Osteoblast (primary cell): ENCODE measurements around the gene KHNYN. TPM values are rescaled to one million over a fixed set of nuclear protein-coding genes. Genes with fewer than 3 reads are reported as not detected.
"Not testable (repeated sequence)": the region's sequence is repeated elsewhere in the genome, so short reads cannot be mapped to it uniquely, and the experiment has no call there.

Experiments
- DNase-seq: peaks from one replicate; pipeline ENCODE4 v3.0.0; 2011; ENCODE audit warnings: low spot score, mixed read lengths; ENCODE audit not compliant: insufficient read length; ENCODE audit errors: missing footprints
- H2AFZ ChIP-seq: 2 replicates; pipeline ENCODE4 v1.6.0; 2011; ENCODE audit warnings: mild to moderate bottlenecking, low read length
- H3K27ac ChIP-seq: 2 replicates; pipeline ENCODE4 v1.5.1; 2011; ENCODE audit warnings: mild to moderate bottlenecking, low read depth, low read length, moderate library complexity
- H3K27me3 ChIP-seq: 2 replicates; pipeline ENCODE4 v1.6.0; 2012; ENCODE audit warnings: mild to moderate bottlenecking, control low read depth, inconsistent platforms, low read length, moderate library complexity; ENCODE audit not compliant: insufficient read depth
- H3K36me3 ChIP-seq: 2 replicates; pipeline ENCODE4 v1.5.1; 2011; ENCODE audit warnings: mild to moderate bottlenecking, low read length, control low read depth, moderate library complexity; ENCODE audit not compliant: insufficient read depth
- H3K4me1 ChIP-seq: 2 replicates; pipeline ENCODE4 v1.5.1; 2011; ENCODE audit warnings: mild to moderate bottlenecking, low read length, control low read depth, moderate library complexity; ENCODE audit not compliant: insufficient read depth
- H3K4me2 ChIP-seq: 2 replicates; pipeline ENCODE4 v1.6.0; 2011; ENCODE audit warnings: mild to moderate bottlenecking, low read length; ENCODE audit not compliant: insufficient read depth
- H3K4me3 ChIP-seq: fragments of 200-600 bp; sonication (generic); 3 replicates; pipeline ENCODE4 v1.5.1; 2012; ENCODE audit warnings: mild to moderate bottlenecking, low read length, inconsistent platforms; ENCODE audit not compliant: insufficient read depth
- H3K79me2 ChIP-seq: 2 replicates; pipeline ENCODE4 v1.6.0; 2012; ENCODE audit warnings: mild to moderate bottlenecking, low read length, control low read depth, inconsistent platforms; ENCODE audit not compliant: insufficient read depth
- H3K9me3 ChIP-seq: 2 replicates; pipeline ENCODE4 v1.5.1; 2011; ENCODE audit warnings: low read depth, low read length, control low read depth
- H4K20me1 ChIP-seq: 2 replicates; pipeline ENCODE4 v1.6.0; 2012; ENCODE audit warnings: mild to moderate bottlenecking, low read length, control low read depth; ENCODE audit not compliant: insufficient read depth
- CTCF ChIP-seq: IDR thresholded peaks from 2 replicates; pipeline ENCODE4 v1.5.1; 2011; ENCODE audit warnings: mild to moderate bottlenecking, low read depth, low read length, moderate library complexity; ENCODE audit errors: extremely low read depth
- total RNA-seq: library from RNA; depleted of rRNA; stranded (reverse); fragments of >200 nt; gene quantifications from 2 replicates; pipeline ENCODE4 v1.2.3, GENCODE V29; 2012

The KHNYN gene
- total RNA-seq, 1 donor = 58.6 TPM

GRCh38 chr14:24465368-24465767 lies 35.6 kb downstream of the KHNYN start:
- Histone ChIP-seq H3K79me2 (no peaks in the 10 kb centered on the region), H3K4me3 (no peak overlapping the region), H3K36me3 (no peaks in the 10 kb centered on the region), H2AFZ (no peak overlapping the region), H3K27me3 (no peaks in the 10 kb centered on the region), H3K4me1 (no peaks in the 10 kb centered on the region), H3K9me3 (no peaks in the 10 kb centered on the region), H3K4me2 (no peak overlapping the region), H4K20me1 (no peaks in the 10 kb centered on the region), H3K27ac (no peak overlapping the region)
- no peak for TF ChIP-seq CTCF
- no peak for DNase-seq

GRCh38 chr14:24465805-24466204 lies 36.1 kb downstream of the KHNYN start:
- Histone ChIP-seq H3K79me2 (no peaks in the 10 kb centered on the region), H3K4me2 (no peak overlapping the region), H4K20me1 (no peaks in the 10 kb centered on the region), H2AFZ (no peak overlapping the region), H3K27ac (no peak overlapping the region), H3K4me3 (no peak overlapping the region), H3K4me1 (no peaks in the 10 kb centered on the region), H3K9me3 (no peaks in the 10 kb centered on the region), H3K27me3 (no peaks in the 10 kb centered on the region), H3K36me3 (no peaks in the 10 kb centered on the region)
- DNase-seq = no peak
- no peak for TF ChIP-seq CTCF

- not testable (repeated sequence) for H3K27me3 ChIP-seq, H2AFZ ChIP-seq, H3K36me3 ChIP-seq, H3K79me2 ChIP-seq, H3K4me1 ChIP-seq, H3K9me3 ChIP-seq, H3K27ac ChIP-seq, DNase-seq, H3K4me2 ChIP-seq, H3K4me3 ChIP-seq, H4K20me1 ChIP-seq
These were observed 40.7 kb downstream of the KHNYN start for GRCh38 chr14:24470450-24470849.

- DNase-seq = no peak
- Histone ChIP-seq H2AFZ (no peak overlapping the region), H3K27me3 (no peaks in the 10 kb centered on the region), H3K4me2 (no peak overlapping the region), H4K20me1 (no peaks in the 10 kb centered on the region), H3K79me2 (no peaks in the 10 kb centered on the region), H3K4me1 (no peaks in the 10 kb centered on the region), H3K4me3 (no peak overlapping the region), H3K9me3 (no peaks in the 10 kb centered on the region), H3K27ac (no peak overlapping the region), H3K36me3 (no peaks in the 10 kb centered on the region)
- TF ChIP-seq CTCF = no peak
These were observed 43.5 kb downstream of the KHNYN start for GRCh38 chr14:24473211-24473610.

- Histone ChIP-seq H3K4me3 (no peak overlapping the region), H3K79me2 (no peaks in the 10 kb centered on the region), H2AFZ (no peak overlapping the region), H4K20me1 (no peaks in the 10 kb centered on the region), H3K36me3 (no peaks in the 10 kb centered on the region), H3K9me3 (no peaks in the 10 kb centered on the region), H3K27me3 (no peaks in the 10 kb centered on the region), H3K4me2 (no peak overlapping the region), H3K27ac (no peak overlapping the region), H3K4me1 (no peaks in the 10 kb centered on the region)
- no peak for TF ChIP-seq CTCF
- DNase-seq = no peak
These were observed 45.5 kb downstream of the KHNYN start for GRCh38 chr14:24475261-24475660.

- H3K27me3 ChIP-seq, H3K36me3 ChIP-seq, H2AFZ ChIP-seq, H3K4me3 ChIP-seq, H3K4me1 ChIP-seq, H3K9me3 ChIP-seq, H4K20me1 ChIP-seq, DNase-seq, H3K27ac ChIP-seq, H3K79me2 ChIP-seq, H3K4me2 ChIP-seq: not testable (repeated sequence)
These were observed 50.2 kb downstream of the KHNYN start for GRCh38 chr14:24479999-24480398.
